Measurements from ENCODE around the gene INTS7.
A peak's percentile ranks its signal among the peaks of the same experiment; 100 is the strongest.

The INTS7 gene

GRCh38 chr1:212035123-212035834 lies at the start of gene INTS7, which contains the start of gene DTL:
Gene INTS7, minus strand, starts transcription at chr1:212035557. Its CDS starts 120 bp downstream, at chr1:212035437.
Gene DTL, plus strand, starts transcription at chr1:212035748. Its CDS starts 143 bp downstream, at chr1:212035891.
- DNase-seq (ENCODE audit: low read depth) = peak; percentile 99
- H3K4me3 ChIP-seq (ENCODE audit: control insufficient read depth, low read depth, low read length) = peak within 1 kb of the TSS; percentile 97
- peak; percentile 79 for TF ChIP-seq CTCF (conservative IDR thresholded peaks at IDR 0.05; ENCODE audit: control insufficient read depth, insufficient read depth, low read depth, low read length)

- H3K4me3 ChIP-seq (ENCODE audit: control insufficient read depth, low read depth, low read length) = no peak overlapping the region
- DNase-seq (ENCODE audit: low read depth) = no peak
- TF ChIP-seq CTCF (conservative IDR thresholded peaks at IDR 0.05; ENCODE audit: control insufficient read depth, insufficient read depth, low read depth, low read length) = no peak
Measured at GRCh38 chr1:212082765-212083406, 47.5 kb upstream of the INTS7 start.

GRCh38 chr1:212078826-212079225 lies 43.5 kb upstream of the INTS7 start:
- no peak overlapping the region for H3K4me3 ChIP-seq (ENCODE audit: control insufficient read depth, low read depth, low read length)
- no peak for DNase-seq (ENCODE audit: low read depth)
- no peak for TF ChIP-seq CTCF (conservative IDR thresholded peaks at IDR 0.05; ENCODE audit: control insufficient read depth, insufficient read depth, low read depth, low read length)

GRCh38 chr1:212077028-212077427 lies 41.7 kb upstream of the INTS7 start:
- DNase-seq (ENCODE audit: low read depth) = no peak
- no peak overlapping the region for H3K4me3 ChIP-seq (ENCODE audit: control insufficient read depth, low read depth, low read length)
- no peak for TF ChIP-seq CTCF (conservative IDR thresholded peaks at IDR 0.05; ENCODE audit: control insufficient read depth, insufficient read depth, low read depth, low read length)

- DNase-seq (ENCODE audit: low read depth) = no peak
- H3K4me3 ChIP-seq (ENCODE audit: control insufficient read depth, low read depth, low read length) = no peak overlapping the region
- TF ChIP-seq CTCF (conservative IDR thresholded peaks at IDR 0.05; ENCODE audit: control insufficient read depth, insufficient read depth, low read depth, low read length) = no peak
Measured at GRCh38 chr1:212074856-212075255, 39.5 kb upstream of the INTS7 start.

GRCh38 chr1:212074313-212074712 lies 39.0 kb upstream of the INTS7 start:
- no peak for DNase-seq (ENCODE audit: low read depth)
- H3K4me3 ChIP-seq (ENCODE audit: control insufficient read depth, low read depth, low read length) = no peak overlapping the region
- TF ChIP-seq CTCF (conservative IDR thresholded peaks at IDR 0.05; ENCODE audit: control insufficient read depth, insufficient read depth, low read depth, low read length) = no peak

Data from fibroblast of mammary gland (primary cell).